GM13977 (cell line): ENCODE data around the gene KISS1.

Experiments used
- DNase-seq: peaks from one replicate; pipeline ENCODE4 v3.0.0; 2012; ENCODE audit warnings: low spot score
- in situ Hi-C: fragments of 300-500 bp; cut with MboI; formaldehyde crosslinking; loops from one replicate; pipeline ENCODE4 v1.12.0; 2022; ENCODE audit warnings: low sequenced_read_pairs, low pct_unique_long_range_greater_than_20kb, mixed read lengths, inconsistent platforms; ENCODE audit not compliant: unreplicated experiment
- TF ChIP-seq, protein P1 (sequence below): IDR thresholded peaks from 2 replicates; pipeline ENCODE4 v1.5.1; 2012; ENCODE audit warnings: mild to moderate bottlenecking, control low read depth; ENCODE audit not compliant: insufficient read depth; ENCODE audit errors: extremely low read depth, missing control alignments

The KISS1 gene

DNA sequence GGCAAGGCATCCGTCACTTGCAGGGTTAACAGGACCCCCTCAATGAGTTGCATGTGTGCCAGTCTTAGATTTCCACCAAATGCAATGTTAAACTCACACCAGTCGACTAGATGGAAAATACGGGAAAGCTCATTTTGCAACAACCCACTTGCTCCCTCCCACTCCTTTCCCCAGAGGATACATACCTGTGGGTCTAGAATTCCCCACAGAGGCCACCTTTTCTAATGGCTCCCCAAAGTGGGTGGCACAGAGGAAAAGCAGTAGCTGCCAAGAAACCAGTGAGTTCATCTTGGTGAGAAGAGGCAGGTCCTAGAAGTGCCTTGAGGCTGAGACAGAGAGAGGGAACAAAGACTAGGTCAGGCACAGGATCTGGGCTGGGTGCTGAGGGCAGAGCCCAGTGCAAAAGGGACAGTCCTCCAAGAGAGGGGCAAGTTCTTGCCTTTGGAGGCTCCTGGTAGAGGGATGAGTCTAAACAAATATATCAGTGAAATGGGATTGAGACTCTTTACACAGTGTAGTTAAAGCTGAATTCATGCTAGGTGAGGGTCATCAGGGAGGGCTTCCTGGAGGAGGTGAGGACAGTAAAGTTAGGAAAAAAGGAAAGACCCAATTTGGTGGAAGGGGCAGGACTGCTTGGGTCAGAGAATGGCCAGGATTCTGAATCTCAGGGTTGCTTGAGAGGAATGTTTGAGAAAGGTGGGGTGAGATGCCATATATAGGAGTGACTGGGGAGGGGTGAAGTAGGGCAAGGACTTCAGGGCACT, 3.5 kb downstream of the KISS1 start:
- TF ChIP-seq, protein P1, sequence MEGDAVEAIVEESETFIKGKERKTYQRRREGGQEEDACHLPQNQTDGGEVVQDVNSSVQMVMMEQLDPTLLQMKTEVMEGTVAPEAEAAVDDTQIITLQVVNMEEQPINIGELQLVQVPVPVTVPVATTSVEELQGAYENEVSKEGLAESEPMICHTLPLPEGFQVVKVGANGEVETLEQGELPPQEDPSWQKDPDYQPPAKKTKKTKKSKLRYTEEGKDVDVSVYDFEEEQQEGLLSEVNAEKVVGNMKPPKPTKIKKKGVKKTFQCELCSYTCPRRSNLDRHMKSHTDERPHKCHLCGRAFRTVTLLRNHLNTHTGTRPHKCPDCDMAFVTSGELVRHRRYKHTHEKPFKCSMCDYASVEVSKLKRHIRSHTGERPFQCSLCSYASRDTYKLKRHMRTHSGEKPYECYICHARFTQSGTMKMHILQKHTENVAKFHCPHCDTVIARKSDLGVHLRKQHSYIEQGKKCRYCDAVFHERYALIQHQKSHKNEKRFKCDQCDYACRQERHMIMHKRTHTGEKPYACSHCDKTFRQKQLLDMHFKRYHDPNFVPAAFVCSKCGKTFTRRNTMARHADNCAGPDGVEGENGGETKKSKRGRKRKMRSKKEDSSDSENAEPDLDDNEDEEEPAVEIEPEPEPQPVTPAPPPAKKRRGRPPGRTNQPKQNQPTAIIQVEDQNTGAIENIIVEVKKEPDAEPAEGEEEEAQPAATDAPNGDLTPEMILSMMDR: no peak
- in situ Hi-C loops: no loop called here

DNA sequence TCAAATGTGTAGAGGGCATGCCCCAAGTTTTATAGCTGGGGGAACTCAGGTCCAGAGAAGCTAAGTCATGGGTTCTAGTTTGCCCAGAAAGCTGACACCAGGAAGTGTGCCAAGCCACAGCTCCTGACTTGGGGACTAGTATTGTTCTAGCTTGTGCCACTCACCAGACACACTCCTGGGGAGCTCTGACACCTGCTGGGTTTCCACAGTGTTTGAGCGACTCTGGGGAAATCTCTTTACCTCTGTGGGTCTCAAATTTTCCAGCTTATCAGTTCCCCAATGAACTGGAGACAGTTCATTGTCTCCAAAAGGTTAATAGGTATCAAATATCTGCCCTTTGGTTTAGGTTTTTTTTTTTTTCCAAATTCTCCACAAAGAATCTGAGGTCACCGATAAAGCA, 4.2 kb downstream of the KISS1 start:
- TF ChIP-seq, protein P1: no peak
- no peak for DNase-seq
- in situ Hi-C loops: no loop called here

More for the DNA sequence above, 3.5 kb downstream of the KISS1 start:
- no peak for DNase-seq

DNA sequence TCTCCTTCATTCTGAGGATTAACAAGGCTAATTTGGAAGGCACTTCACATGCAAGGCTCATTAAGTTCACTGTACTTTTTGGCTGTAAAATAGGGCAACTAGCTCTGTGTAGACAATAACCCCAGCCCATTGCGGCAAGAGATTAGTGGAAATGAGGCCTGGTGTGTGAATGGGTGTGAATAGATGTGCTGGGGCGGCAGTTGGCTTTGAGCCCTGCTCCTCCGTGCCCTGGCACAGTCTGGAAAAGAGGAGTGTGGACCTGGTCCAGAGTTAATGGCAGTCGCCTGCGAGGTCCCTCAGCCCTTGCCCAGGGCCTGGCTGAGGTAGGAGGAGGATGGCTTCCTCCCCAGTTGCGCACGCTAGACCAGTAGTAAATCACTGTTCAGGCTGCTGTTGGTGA, 4.8 kb downstream of the KISS1 start:
- no peak for DNase-seq

DNA sequence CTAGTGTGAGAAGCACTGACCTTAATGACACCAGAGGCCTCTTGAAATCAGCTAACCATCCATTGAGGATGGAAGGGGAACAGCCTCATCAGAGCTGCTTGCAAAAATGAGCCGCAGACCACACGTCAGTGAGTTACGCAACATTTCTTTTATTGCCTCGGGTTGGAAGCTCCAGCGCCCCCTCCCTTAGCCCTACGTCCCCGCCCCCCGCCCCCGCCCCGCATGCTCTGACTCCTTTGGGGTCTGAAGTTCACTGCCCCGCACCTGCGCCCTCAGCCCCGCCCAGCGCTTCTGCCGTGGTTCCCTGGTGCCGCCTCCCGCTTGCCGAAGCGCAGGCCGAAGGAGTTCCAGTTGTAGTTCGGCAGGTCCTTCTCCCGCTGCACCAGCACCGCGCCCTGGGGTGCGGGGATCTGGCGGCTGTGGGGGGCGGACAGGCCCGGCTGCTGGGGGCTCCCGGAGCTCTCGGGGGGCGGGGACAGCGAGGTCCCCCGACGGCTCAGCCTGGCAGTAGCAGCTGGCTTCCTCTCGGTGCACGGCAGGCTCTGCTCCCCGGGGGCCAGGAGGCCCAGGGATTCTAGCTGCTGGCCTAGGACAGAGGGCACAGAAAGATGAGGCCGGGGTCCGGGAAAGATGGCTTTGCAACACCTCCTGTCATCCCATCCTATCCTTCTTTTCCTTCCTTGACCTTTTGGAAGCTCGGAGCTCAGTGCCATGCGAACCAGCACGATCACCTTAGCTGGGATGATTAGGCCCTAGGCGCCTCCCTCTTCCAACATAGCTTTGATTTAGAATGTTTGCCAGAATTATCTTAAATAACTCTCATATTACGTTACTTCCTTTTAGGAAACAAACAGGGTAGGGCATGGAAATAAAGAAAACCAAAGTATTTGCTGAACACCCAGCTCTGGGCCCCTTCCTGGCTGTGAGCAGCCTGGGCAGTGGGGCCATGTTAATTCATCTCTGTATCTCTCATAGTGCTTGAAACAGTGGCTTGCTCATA, 5.8 kb downstream of the KISS1 start:
- in situ Hi-C loops: no loop called here
- DNase-seq: peak; percentile 54
- TF ChIP-seq, protein P1: no peak

More for the DNA sequence above, 4.8 kb downstream of the KISS1 start:
- in situ Hi-C loops: no loop called here
- TF ChIP-seq, protein P1: no peak

DNA sequence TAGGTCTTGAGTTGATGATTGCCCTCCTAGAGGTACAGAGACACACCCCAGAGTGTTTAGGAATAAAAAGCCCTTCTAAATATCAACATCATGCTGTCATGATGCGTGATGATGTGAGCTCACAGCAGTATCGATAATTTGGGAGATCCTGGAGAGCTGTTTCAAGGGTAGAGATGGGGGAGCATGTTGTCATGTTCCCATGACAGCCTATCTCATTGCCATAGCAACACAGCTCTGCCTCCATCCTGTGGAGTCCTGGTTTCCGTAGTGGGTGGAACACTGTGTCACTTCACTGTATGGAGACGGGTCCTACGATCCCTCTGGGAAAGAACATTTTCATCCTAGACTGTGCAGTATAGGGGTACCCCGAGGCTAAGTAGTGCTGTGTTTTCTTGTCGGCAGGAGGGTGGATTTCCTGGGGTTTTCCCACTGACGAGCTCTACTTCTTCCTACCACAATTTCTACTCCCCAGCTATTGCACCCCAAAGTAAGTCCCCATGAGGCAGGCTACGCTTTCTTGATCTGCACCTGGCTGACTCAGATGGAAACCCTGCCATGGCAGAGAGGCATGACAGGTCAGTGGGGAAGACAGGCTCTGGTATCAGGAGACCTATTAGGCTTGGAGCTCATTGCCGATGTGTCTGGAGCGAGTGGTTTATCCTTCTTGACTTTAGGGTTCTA, 7.2 kb downstream of the KISS1 start:
- DNase-seq: peak; percentile 64
- in situ Hi-C loops: no loop called here

DNA sequence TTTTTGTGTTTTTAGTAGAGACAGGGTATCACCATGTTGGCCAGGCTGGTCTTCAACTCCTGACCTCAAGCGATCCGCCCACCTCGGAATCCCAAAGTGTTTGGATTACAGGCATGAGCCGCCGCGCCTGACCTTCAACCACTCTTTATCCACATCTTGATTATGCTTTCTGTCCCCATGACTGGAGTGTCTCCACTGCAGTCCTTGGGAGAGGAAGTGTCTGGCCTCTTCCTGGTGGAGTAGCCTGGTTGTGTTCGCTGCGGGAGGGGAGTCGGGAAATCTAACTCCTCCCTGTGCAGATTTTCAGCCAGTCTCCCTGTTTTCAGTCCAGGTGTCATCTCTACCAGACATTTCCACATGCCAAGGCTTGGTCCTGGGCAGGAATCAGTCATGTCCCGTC, 9.7 kb downstream of the KISS1 start:
- in situ Hi-C loops: no loop called here
- DNase-seq: no peak
- TF ChIP-seq, protein P1: no peak

More for the DNA sequence above, 7.2 kb downstream of the KISS1 start:
- TF ChIP-seq, protein P1: no peak
